T-helper 17 cell (primary cell): ENCODE data around the gene MCC. TPM values are rescaled to one million over a fixed set of nuclear protein-coding genes. Genes with fewer than 3 reads are reported as not detected.

ENCODE experiments used
- ATAC-seq: fragments of 150-1000 bp; cut with Tn5 transposase; 2 replicates; pipeline ENCODE4 v1.10.0; 2021; ENCODE audit warnings: mild to moderate bottlenecking, moderate library complexity
- DNase-seq, 3 donors: peaks; one replicate each; pipeline versions ENCODE4 v3.0.0 to v3.0.0-alpha.2; 2020 to 2021
- H3K9me3 ChIP-seq: one replicate; pipeline ENCODE4 v1.7.0; 2013; ENCODE audit warnings: low read length, mild to moderate bottlenecking; ENCODE audit not compliant: control insufficient read depth, poor library complexity, severe bottlenecking
- H3K27ac Mint-ChIP-seq: one replicate; pipeline ENCODE4 v1.8.0; 2022; ENCODE audit warnings: mild to moderate bottlenecking, moderate library complexity, mixed read lengths
- H3K27me3 Mint-ChIP-seq: one replicate; pipeline ENCODE4 v1.8.0; 2022; ENCODE audit warnings: mixed read lengths
- H3K36me3 Mint-ChIP-seq: one replicate; pipeline ENCODE4 v1.8.0; 2022; ENCODE audit warnings: low read depth, mixed read lengths
- H3K4me1 Mint-ChIP-seq: one replicate; pipeline ENCODE4 v1.8.0; 2022; ENCODE audit warnings: mild to moderate bottlenecking, mixed read lengths
- H3K4me3 Mint-ChIP-seq: one replicate; pipeline ENCODE4 v1.8.0; 2022; ENCODE audit warnings: mild to moderate bottlenecking, moderate library complexity, mixed read lengths
- total RNA-seq, 4 donors: library from RNA in 2 of 4; stranded (reverse) in 2 of 4; gene quantifications; one replicate each; pipeline ENCODE4 v1.2.3 and lab custom pipeline; 2022 to 2026

The MCC gene
- total RNA-seq, 2 donors from 2014 or later, result 2.2 to 4.4 TPM

DNA sequence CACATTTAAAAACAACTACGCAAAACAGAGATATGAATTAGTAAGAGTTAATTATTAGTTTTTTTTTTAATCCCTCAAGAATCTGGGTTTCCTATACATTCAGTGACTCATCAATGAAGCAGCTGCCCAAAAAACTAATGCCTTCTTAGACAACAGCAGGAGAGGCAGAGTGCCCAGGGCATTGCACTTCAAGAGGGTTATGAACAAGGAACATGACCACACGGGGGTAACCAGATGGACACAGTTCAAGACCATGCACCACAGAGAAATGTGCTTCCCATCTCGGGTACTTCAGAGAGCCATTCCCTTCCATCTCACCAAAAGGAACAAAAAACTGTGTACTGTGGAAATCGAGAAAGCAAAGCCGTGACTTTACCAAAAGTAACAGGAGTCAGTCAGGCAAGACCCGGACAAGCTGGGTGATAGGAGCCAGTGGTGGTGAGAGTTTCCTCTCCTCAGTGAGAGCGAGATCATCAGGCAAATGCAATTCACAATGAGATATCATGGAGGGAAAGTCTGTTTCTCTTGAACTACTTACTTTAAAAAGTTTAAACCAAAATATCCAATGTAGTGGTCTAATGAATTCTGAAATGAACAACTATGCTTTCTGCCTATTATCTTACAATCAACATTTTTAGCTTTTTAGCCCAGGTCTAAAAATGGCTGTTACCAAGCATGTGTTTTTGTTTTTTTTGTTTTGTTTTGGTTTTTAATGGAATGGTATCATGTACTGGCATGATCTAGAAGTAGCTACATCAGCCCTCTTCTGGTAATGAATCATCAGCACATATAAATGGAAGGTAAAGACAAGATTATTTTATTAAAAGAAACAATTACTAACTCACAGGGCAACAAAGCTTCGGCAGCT is 245.5 kb downstream of the MCC start:
- peaks cover 9% of the 10 kb centered on the region for H3K27me3 Mint-ChIP-seq
- H3K4me1 Mint-ChIP-seq, result peaks cover 4% of the 10 kb centered on the region
- H3K9me3 ChIP-seq, result no peaks in the 10 kb centered on the region
- ATAC-seq, result no peak
- DNase-seq, result no peak
- H3K4me3 Mint-ChIP-seq, result no peak overlapping the region
- peaks cover 6% of the 10 kb centered on the region for H3K36me3 Mint-ChIP-seq
- no peak overlapping the region for H3K27ac Mint-ChIP-seq

DNA sequence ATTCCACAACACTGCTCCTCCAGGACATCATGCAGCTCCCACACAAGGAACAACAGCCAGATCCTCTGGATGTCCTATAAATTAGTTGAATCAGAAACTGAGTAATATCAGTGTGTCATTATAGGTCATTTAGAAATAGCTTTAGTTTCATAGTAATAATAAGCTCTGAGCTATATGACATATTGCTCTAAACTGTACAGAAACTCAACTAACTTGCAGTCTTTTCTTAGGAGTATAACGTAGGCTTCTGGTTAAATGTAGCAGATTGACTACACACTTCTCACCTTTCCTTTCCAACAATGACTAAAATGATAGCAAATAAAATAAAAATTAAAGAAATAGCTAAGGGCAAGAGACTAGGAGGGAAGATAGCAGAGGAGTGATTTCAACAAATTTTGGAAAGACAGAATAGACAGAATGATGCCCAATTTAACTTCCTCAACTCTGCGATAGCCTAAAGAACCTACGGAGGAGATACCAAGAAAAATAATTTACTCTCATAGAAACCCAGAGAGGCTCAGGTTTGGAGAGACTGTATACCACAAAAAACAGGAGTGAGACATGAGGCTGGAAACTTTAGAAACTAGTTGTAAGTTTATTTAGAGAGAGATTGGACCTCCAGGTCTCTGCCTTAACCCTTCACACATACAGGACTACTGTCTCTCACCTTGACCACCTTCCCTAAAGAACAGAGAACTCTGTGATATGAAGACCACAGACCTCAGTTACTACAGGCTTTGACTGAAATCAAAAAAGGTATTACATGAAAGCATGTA is 247.1 kb downstream of the MCC start:
- H3K4me3 Mint-ChIP-seq, result no peak overlapping the region

DNA sequence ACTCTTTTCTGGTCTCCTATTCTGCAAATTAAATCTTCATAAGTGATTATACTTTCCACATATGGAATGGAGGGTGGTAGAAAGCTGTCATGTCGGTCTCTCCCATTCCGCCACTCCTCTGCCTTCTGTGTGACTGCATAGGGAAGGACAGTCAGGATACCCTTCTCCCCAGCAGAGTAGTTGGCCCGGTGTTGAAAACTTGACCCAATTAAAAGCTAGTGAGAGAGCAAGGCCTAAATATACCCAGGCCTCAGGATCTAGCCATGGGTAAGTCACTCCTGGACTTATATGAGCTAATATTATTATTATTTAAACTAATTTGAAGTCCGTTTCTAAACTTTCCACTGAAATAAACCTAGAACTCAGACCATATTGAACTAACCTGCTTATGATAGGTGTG is 248.2 kb downstream of the MCC start:
- Mint-ChIP-seq H3K27me3 (peaks cover 16% of the 10 kb centered on the region), H3K27ac (no peak overlapping the region), H3K36me3 (no peaks in the 10 kb centered on the region), H3K4me1 (peaks cover 3% of the 10 kb centered on the region), H3K4me3 (no peak overlapping the region)
- no peaks in the 10 kb centered on the region for H3K9me3 ChIP-seq
- ATAC-seq (no peak), DNase-seq (no peak)

More for the DNA sequence above, 247.1 kb downstream of the MCC start:
- no peaks in the 10 kb centered on the region for H3K36me3 Mint-ChIP-seq
- DNase-seq (no peak), ATAC-seq (no peak)
- no peaks in the 10 kb centered on the region for H3K9me3 ChIP-seq
- peaks cover 12% of the 10 kb centered on the region for H3K27me3 Mint-ChIP-seq
- H3K27ac Mint-ChIP-seq, result no peak overlapping the region
- peaks cover 5% of the 10 kb centered on the region for H3K4me1 Mint-ChIP-seq

DNA sequence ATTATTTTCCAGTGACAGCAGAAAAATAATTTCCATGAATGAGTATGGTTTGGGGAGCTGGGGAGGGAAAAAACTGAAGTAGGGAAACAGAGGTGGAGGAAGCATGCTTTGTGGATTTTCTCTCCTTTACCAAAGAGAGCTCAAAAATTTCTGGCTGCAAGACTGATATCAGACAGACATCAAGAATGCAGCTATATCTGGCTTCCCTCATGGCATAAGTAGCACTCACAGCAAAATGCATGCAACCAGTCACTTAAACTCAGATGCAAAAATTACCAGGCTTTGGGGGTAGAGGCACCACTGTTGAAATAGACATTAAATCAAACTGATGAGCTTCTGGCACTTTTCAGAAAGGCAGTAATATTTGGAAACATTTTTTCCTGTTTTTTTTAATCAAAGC is 250.4 kb downstream of the MCC start:
- no peak for DNase-seq
- no peaks in the 10 kb centered on the region for H3K9me3 ChIP-seq
- Mint-ChIP-seq H3K27ac (peak overlapping the region; percentile 19), H3K27me3 (peaks cover 29% of the 10 kb centered on the region), H3K4me3 (no peak overlapping the region), H3K36me3 (no peaks in the 10 kb centered on the region), H3K4me1 (peaks cover 6% of the 10 kb centered on the region)
- ATAC-seq, result no peak

DNA sequence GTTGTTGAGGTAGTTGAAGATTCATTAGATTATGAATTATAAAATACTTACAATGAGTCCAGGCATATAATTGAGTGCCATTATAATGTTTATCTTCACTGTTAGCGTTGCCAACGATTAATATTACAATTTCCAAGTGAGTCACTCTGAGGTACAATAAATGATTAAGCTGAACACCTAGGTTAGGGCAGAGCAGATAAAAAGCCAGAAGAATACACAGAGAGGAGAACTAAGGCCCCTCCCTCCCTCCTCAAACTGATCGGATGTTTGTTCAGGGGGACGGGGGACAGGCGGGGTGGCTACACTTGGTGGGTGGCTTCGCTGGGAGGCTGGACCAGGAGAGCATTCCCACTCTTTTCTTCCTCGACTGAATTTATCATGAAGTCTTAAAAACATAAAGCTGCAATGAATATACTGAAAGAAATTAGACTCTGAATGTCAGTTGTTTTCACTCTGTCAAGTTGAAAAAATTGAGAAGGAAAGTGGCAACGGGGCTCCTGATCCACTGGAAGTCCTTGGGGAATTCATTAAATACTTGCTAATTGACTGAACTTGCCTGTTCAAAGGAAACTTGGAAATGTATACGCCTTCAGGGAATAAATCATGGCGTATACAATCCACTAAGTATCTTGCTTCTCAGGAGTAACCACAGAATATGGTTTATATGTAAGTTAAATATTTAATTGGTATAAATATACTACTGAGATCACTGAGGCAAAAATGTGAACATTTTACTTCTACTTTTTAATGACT is 251.5 kb downstream of the MCC start:
- DNase-seq (no peak), ATAC-seq (no peak)
- no peaks in the 10 kb centered on the region for H3K9me3 ChIP-seq
- Mint-ChIP-seq H3K36me3 (no peaks in the 10 kb centered on the region), H3K27me3 (peaks cover 29% of the 10 kb centered on the region), H3K4me3 (no peak overlapping the region), H3K4me1 (peaks cover 6% of the 10 kb centered on the region), H3K27ac (no peak overlapping the region)

DNA sequence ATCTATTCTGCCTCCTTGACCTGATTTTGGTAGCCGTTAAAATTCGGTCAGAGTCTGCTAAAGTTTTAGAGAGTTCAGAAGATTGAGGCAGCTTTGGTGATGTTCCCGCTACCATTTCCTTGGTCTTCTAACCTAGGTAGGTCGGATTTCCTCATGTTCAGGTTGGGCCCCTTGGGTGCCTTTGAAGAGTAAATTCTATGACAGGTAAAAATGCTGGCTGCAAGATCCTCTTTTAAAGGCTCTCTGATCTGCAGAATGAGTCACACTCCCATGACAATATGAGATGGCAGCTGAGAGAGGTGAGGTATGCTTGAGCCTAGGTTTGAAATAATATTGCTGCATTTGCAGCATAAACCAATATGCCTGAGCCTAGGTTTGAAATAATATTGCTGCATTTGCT is 252.4 kb downstream of the MCC start:
- ATAC-seq (no peak), DNase-seq (no peak)
- H3K4me3 Mint-ChIP-seq, result no peak overlapping the region
- H3K27me3 Mint-ChIP-seq, result peaks cover 35% of the 10 kb centered on the region
- peaks cover 7% of the 10 kb centered on the region for H3K4me1 Mint-ChIP-seq
- H3K36me3 Mint-ChIP-seq, result no peaks in the 10 kb centered on the region
- H3K27ac Mint-ChIP-seq, result no peak overlapping the region
- H3K9me3 ChIP-seq, result no peaks in the 10 kb centered on the region

DNA sequence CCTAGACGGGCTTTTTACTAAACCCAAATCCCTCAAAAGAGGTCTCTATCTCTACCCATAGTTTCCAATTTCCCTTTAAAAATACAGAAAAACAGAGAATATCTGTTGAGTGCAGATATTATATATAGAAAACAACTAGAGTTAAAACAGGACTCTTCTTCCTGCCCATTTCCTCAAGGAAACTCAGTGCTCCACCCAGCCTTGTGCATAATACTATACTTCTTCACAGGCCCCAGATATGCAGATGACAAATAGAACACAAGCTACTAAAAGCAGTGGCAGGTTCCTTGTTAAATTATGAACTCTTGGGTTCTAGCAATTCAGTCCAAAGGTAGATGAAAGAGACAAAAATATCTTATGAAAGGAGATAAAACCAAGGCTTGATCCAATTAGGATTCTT is 253.7 kb downstream of the MCC start:
- H3K4me1 Mint-ChIP-seq, result peaks cover 7% of the 10 kb centered on the region
- peaks cover 37% of the 10 kb centered on the region for H3K27me3 Mint-ChIP-seq
- DNase-seq (no peak), ATAC-seq (no peak)
- no peak overlapping the region for H3K27ac Mint-ChIP-seq
- H3K36me3 Mint-ChIP-seq, result no peaks in the 10 kb centered on the region
- H3K4me3 Mint-ChIP-seq, result no peak overlapping the region
- no peaks in the 10 kb centered on the region for H3K9me3 ChIP-seq

DNA sequence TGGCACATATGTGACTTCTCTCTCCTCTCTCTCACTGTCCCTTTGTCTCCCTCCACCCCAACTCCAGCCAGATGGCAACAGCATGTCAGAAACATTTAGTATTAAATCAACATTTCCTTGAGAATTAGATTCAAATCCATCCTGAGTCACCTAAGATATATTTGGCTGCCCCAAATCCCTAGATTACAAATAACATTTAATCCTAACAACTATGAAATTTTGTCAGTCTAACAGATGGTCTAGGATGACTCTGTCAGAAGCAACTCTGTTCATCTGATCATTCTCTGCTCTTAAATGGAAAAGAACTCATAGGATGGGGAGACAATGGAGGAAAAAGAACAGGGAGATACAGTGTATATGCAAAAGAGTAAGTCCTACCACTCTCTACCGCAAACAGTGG is 254.6 kb downstream of the MCC start:
- H3K36me3 Mint-ChIP-seq, result peaks cover 2% of the 10 kb centered on the region
- ATAC-seq (no peak), DNase-seq (no peak)
- H3K4me3 Mint-ChIP-seq, result no peak overlapping the region
- peaks cover 7% of the 10 kb centered on the region for H3K4me1 Mint-ChIP-seq
- H3K27me3 Mint-ChIP-seq, result peaks cover 37% of the 10 kb centered on the region
- H3K9me3 ChIP-seq, result no peaks in the 10 kb centered on the region
- H3K27ac Mint-ChIP-seq, result no peak overlapping the region

DNA sequence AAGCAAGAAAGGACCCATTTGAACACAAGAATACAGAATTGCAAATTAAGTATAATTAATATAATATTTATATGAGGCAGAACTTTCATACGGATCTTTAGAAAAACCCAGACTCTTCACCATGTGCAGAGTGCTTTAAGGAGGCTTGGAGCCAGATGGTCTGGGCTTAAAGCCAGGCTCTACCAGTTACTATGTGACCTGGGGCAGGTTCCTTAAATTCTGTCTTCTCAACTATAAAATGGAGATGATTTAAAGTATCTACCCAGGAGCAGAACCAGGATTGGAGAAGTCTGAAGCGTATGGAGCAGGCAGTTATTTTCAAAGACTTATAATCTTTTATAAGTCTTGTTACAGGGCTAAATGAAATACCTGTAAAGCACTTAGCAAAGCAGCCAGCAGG is 255.6 kb downstream of the MCC start:
- Mint-ChIP-seq H3K4me1 (peaks cover 5% of the 10 kb centered on the region), H3K27me3 (peaks cover 32% of the 10 kb centered on the region), H3K27ac (no peak overlapping the region), H3K4me3 (no peak overlapping the region), H3K36me3 (peaks cover 2% of the 10 kb centered on the region)
- no peak for ATAC-seq
- H3K9me3 ChIP-seq, result no peaks in the 10 kb centered on the region
- DNase-seq, result no peak

DNA sequence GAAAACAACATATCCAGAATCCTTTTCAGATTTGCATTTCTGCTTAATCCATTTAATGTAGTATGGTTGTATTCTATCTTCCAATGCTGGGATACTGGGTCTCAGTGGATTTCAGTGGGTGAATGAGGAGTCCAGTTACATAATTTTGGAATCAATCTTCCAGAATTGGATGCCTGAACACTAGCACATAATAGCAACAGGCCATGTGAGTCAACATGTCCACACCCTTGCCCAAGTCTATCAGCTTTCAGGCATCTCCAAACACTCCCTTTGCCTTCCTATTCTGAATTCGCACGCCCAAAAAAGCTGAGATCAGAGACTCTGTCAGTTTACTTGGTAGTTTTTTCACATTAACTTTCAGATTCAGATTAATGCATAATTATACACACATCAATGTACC is 256.0 kb downstream of the MCC start:
- Mint-ChIP-seq H3K27ac (no peak overlapping the region), H3K4me1 (peaks cover 4% of the 10 kb centered on the region), H3K27me3 (peaks cover 30% of the 10 kb centered on the region), H3K36me3 (peaks cover 2% of the 10 kb centered on the region), H3K4me3 (no peak overlapping the region)
- H3K9me3 ChIP-seq, result no peaks in the 10 kb centered on the region
- DNase-seq (no peak), ATAC-seq (no peak)

DNA sequence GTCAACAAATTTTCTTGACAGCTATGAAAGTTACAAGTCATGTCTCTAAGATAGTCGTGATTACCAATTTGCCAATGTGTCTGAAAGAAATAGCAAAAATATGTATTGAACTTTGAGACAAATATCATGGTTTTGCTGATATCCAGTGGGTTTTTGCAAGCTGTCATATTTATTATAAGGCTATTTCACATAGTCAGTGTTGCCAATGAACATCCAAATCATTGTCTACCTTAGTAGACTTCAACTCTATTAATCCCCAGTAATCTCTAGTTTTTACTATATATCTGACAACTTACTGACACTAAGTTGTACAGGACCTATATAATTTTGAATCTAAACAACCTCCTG is 256.6 kb downstream of the MCC start:
- no peak for ATAC-seq
- DNase-seq, result no peak
- Mint-ChIP-seq H3K27ac (no peak overlapping the region), H3K4me1 (peaks cover 4% of the 10 kb centered on the region), H3K27me3 (peaks cover 30% of the 10 kb centered on the region), H3K4me3 (no peak overlapping the region), H3K36me3 (peaks cover 2% of the 10 kb centered on the region)
- H3K9me3 ChIP-seq, result no peaks in the 10 kb centered on the region

DNA sequence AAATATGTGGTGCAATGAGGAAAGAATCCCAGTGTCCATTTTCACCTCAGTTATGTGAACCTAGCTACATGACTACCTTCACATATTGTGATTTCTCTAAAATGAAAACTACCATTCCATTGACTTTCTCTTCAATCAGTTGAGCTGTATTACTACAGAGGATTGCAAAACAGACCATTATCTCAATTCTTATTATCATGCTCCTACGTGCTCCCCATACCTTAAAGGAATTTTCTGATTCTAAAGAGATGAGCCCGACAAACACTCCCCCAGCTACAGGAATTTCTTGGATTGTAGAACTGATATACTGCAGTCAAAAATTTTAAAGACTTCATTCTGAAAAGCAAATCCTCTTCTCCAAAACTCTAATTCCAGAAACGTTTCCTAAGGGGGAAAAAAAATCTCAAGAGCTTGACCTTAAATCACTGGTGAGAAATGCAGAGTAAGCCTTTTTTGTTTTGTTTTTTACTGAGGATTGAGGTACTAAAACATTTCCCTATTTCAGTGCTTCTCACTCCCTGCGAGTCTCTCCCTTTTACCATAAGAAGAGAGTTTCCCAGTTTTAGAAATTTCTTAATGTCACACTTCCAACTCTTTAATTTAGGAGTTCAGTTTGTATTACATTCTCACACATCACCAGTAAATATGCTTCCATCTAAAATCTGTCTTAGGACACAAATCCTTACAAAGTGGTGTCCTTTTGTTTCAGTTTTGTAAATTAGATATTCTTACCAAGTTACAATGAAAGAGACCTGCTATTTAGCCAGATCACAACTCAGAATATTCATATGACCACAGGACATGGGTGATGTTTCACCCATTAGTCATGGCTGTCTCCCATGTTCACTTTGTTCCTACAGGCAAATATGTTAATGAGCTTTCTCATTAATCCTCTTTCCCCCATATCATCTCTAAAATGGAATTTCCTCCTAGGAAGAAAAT is 257.3 kb downstream of the MCC start:
- no peak for ATAC-seq
- Mint-ChIP-seq H3K27me3 (peaks cover 30% of the 10 kb centered on the region), H3K36me3 (peaks cover 2% of the 10 kb centered on the region), H3K4me1 (peaks cover 4% of the 10 kb centered on the region), H3K27ac (no peak overlapping the region), H3K4me3 (no peak overlapping the region)
- no peak for DNase-seq
- H3K9me3 ChIP-seq, result no peaks in the 10 kb centered on the region
